Activated T-cell treated with anti-CD3 and anti-CD28 coated beads, Interleukin-2, amount 50 U/mL, for 72 hours (primary cell): ENCODE measurements around the gene SSX3. TPM values are rescaled to one million over a fixed set of nuclear protein-coding genes. Genes with fewer than 3 reads are reported as not detected.
"Not testable (repeated sequence)": the region's sequence is repeated elsewhere in the genome, so short reads cannot be mapped to it uniquely, and the experiment has no call there.

Source experiments
- ATAC-seq, 2 donors: fragments of 150-1000 bp; cut with Tn5 transposase; replicated peaks in 1 of 2; 2 replicates each; pipeline ENCODE4 v1.10.0; 2021; ENCODE audit warnings: moderate library complexity in 2 of 2, mild to moderate bottlenecking in 1 of 2
- DNase-seq, 2 donors: peaks; one replicate each; pipeline ENCODE4 v3.0.0; 2021 to 2022; ENCODE audit warnings: mixed read lengths in 1 of 2
- H3K27ac Mint-ChIP-seq: one replicate; pipeline ENCODE4 v1.8.0; 2022; ENCODE audit warnings: mild to moderate bottlenecking, moderate library complexity, mixed read lengths
- H3K27me3 Mint-ChIP-seq: one replicate; pipeline ENCODE4 v1.8.0; 2022; ENCODE audit warnings: low read depth, mixed read lengths
- H3K36me3 Mint-ChIP-seq, 2 donors: one replicate each; pipeline ENCODE4 v1.8.0; 2022; ENCODE audit warnings: mixed read lengths in 2 of 2, mild to moderate bottlenecking in 1 of 2; ENCODE audit not compliant: insufficient read depth in 2 of 2
- H3K4me1 Mint-ChIP-seq: one replicate; pipeline ENCODE4 v1.8.0; 2022; ENCODE audit warnings: low read depth, mixed read lengths
- H3K4me3 Mint-ChIP-seq, 2 donors: one replicate each; pipeline ENCODE4 v1.8.0; 2022; ENCODE audit warnings: mild to moderate bottlenecking in 2 of 2, mixed read lengths in 2 of 2, moderate library complexity in 2 of 2
- H3K9me3 Mint-ChIP-seq, 2 donors: one replicate each; pipeline ENCODE4 v1.8.0; 2022; ENCODE audit warnings: mixed read lengths in 2 of 2
- total RNA-seq, 2 donors: library from RNA; stranded (reverse); gene quantifications; one replicate each; pipeline ENCODE4 v1.2.3, GENCODE V29; 2022

SSX3 gene, protein sequence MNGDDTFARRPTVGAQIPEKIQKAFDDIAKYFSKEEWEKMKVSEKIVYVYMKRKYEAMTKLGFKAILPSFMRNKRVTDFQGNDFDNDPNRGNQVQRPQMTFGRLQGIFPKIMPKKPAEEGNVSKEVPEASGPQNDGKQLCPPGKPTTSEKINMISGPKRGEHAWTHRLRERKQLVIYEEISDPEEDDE
- not detected for total RNA-seq

- not testable (repeated sequence) for H3K4me1 Mint-ChIP-seq, H3K9me3 Mint-ChIP-seq, H3K36me3 Mint-ChIP-seq, H3K27ac Mint-ChIP-seq, DNase-seq, ATAC-seq, H3K4me3 Mint-ChIP-seq
- H3K27me3 Mint-ChIP-seq = peaks cover 18% of the 10 kb centered on the region
Measured at GRCh38 chrX:48356315-48357094, at the start of gene SSX3. TSS of gene SSX3 (minus strand) at chrX:48356703. CDS start at chrX:48355249, 1,454 bp downstream.

GRCh38 chrX:48397825-48398224, 41.3 kb upstream of the SSX3 start:
- not testable (repeated sequence) for DNase-seq, H3K36me3 Mint-ChIP-seq, H3K4me3 Mint-ChIP-seq, H3K27ac Mint-ChIP-seq, H3K27me3 Mint-ChIP-seq, H3K9me3 Mint-ChIP-seq, H3K4me1 Mint-ChIP-seq, ATAC-seq

DNA sequence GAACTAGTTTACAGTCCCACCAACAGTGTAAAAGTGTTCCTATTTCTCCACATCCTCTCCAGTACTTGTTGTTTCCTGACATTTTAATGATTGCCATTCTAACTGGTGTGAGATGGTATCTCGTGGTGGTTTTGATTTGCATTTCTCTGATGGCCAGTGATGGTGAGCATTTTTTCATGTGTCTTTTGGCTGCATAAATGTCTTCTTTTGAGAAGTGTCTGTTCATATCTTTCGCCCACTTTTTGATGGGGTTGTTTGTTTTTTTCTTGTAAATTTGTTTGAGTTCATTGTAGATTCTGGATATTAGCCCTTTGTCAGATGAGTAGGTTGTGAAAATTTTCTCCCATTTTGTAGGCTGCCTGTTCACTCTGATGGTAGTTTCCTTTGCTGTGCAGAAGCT, 40.4 kb upstream of the SSX3 start:
- not testable (repeated sequence) for H3K27me3 Mint-ChIP-seq, H3K9me3 Mint-ChIP-seq, H3K4me3 Mint-ChIP-seq, H3K27ac Mint-ChIP-seq, H3K36me3 Mint-ChIP-seq, ATAC-seq, DNase-seq, H3K4me1 Mint-ChIP-seq

DNA sequence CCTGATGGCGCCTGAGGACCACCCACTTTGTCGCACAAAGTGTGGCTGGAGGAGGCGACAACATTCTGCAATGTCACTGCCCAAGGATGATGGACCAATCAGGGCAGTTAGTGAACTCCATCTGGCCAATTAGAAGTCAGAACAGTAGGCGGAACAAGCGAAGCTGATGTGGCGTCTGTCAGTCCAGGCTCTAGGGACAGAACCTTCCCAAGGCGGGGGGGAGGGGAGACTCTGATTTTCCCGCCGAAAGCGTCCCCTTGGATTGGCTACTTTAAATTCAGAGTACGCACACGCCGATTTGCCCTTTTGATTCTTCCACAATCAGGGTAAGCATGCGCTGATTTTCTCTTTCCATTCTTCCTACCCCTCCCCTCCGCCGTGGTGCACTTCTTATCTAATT, 26.7 kb upstream of the SSX3 start, which contains the start of gene SSX4:
SSX4 (plus strand) TSS at position 301 of the 400 bp plus-strand sequence. CDS start 515 bp downstream, outside the sequence.
- not testable (repeated sequence) for H3K27me3 Mint-ChIP-seq, H3K4me3 Mint-ChIP-seq, DNase-seq, H3K4me1 Mint-ChIP-seq, ATAC-seq, H3K27ac Mint-ChIP-seq, H3K36me3 Mint-ChIP-seq, H3K9me3 Mint-ChIP-seq

GRCh38 chrX:48370408-48370807, 13.9 kb upstream of the SSX3 start:
- H3K27ac Mint-ChIP-seq, DNase-seq, H3K4me3 Mint-ChIP-seq, H3K27me3 Mint-ChIP-seq, ATAC-seq, H3K36me3 Mint-ChIP-seq, H3K9me3 Mint-ChIP-seq, H3K4me1 Mint-ChIP-seq: not testable (repeated sequence)

DNA sequence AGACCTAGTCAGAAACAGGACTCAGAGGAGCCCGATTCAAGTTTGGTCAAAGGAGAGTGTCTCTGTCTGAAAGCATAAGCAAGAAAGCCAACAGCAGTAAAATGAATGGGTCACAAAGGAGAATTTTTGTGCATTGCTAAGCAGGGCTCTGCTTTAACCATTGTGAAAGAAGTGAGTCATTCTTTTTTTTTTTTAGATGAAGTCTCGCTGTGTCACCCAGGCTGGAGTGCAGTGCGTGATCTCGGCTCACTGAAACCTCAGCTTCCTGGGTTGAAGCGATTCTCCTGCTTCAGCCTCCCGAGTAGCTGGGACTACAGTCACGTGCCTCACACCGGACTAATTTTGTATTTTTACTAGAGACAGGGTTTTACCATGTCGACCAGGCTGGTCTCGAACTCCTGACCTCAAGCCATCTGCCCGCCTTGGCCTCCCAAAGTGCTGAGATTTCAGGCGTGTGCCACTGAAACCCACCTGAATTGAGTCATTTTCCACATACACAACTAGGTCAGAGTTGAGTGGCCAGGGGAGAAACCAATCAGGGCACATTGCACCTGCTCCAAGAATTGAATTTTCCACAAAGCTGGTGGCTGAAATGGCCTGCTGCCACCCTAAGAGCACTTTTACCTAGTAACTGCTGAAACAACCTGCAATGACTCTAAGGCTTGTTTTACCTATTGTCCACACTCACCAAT, 11.4 kb upstream of the SSX3 start:
- H3K4me3 Mint-ChIP-seq, DNase-seq, H3K36me3 Mint-ChIP-seq, H3K9me3 Mint-ChIP-seq, H3K27ac Mint-ChIP-seq, H3K4me1 Mint-ChIP-seq: not testable (repeated sequence)
- H3K27me3 Mint-ChIP-seq = peaks cover 14% of the 10 kb centered on the region
- ATAC-seq = peak; percentile 99

GRCh38 chrX:48359281-48359680, 2.8 kb upstream of the SSX3 start:
- DNase-seq, H3K9me3 Mint-ChIP-seq, ATAC-seq: not testable (repeated sequence)

DNA sequence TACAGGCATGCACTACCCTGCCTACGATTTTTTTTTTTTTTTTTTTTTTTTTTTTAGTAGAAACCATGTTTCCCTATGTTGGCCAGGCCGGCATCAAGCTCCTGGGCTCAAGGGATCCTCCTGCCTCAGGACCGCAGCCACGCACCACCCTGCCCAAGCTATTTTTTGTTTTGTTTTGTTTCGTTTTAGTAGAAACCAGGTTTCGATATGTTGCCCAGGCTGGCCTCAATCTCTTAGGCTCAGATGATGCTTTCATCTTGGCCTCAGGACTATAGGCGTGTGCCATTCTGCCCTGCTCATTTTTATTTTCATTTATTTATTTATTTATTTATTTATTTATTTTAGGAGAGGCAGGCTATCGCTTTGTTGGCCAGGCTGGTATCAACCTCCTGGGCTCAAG, 1.2 kb upstream of the SSX3 start:
- DNase-seq (no peak), ATAC-seq (no peak)
- Mint-ChIP-seq H3K36me3 (no peaks in the 10 kb centered on the region), H3K27ac (no peak overlapping the region), H3K4me1 (no peaks in the 10 kb centered on the region), H3K4me3 (no peak overlapping the region), H3K27me3 (peaks cover 25% of the 10 kb centered on the region), H3K9me3 (no peaks in the 10 kb centered on the region)

More at GRCh38 chrX:48359281-48359680, 2.8 kb upstream of the SSX3 start:
- not testable (repeated sequence) for H3K36me3 Mint-ChIP-seq, H3K4me1 Mint-ChIP-seq, H3K27ac Mint-ChIP-seq, H3K4me3 Mint-ChIP-seq
- H3K27me3 Mint-ChIP-seq = peaks cover 19% of the 10 kb centered on the region

DNA sequence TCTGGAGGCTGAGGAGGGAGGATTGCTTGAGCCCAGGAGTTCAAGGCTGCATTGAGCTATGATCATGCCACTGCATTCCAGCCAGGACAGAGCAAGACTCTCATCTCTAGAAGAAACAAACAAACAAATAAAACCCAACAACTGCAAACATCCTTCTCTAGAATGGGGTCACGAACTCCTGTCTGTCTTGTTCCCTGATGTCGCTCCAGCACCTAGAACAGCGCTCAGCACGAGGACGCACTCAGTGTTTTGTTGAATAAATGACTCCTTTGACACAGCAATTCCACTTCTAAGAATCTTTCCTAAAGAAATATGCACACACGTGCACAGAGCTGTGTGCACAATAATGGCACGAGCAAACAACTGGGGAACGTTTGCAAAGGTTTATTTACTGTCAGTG, 10.4 kb downstream of the SSX3 start:
- H3K9me3 Mint-ChIP-seq, H3K4me1 Mint-ChIP-seq: not testable (repeated sequence)

GRCh38 chrX:48313996-48314395, 42.5 kb downstream of the SSX3 start:
- H3K27ac Mint-ChIP-seq = not testable (repeated sequence)

More for the DNA sequence above, 10.4 kb downstream of the SSX3 start:
- H3K27ac Mint-ChIP-seq, H3K4me3 Mint-ChIP-seq, DNase-seq, H3K27me3 Mint-ChIP-seq, H3K36me3 Mint-ChIP-seq, ATAC-seq: not testable (repeated sequence)

GRCh38 chrX:48306175-48306574, 50.3 kb downstream of the SSX3 start:
- no peak for ATAC-seq
- Mint-ChIP-seq H3K9me3 (no peaks in the 10 kb centered on the region), H3K4me1 (no peaks in the 10 kb centered on the region), H3K36me3 (no peaks in the 10 kb centered on the region), H3K4me3 (no peak overlapping the region), H3K27me3 (peaks cover 11% of the 10 kb centered on the region), H3K27ac (no peak overlapping the region)
- no peak for DNase-seq

More at GRCh38 chrX:48313996-48314395, 42.5 kb downstream of the SSX3 start:
- not testable (repeated sequence) for DNase-seq, H3K9me3 Mint-ChIP-seq, H3K36me3 Mint-ChIP-seq, H3K4me1 Mint-ChIP-seq, ATAC-seq, H3K4me3 Mint-ChIP-seq
- peaks cover 42% of the 10 kb centered on the region for H3K27me3 Mint-ChIP-seq
